BLaER1 treated with 17β-estradiol and CSF1 and Interleukin-3, amounts not matched to agents 10 nM and 100 nM (cell line): ENCODE measurements around the gene PDE2A.

Experiments used
- H3K27ac ChIP-seq, 11 experiments: shearing (Covaris generic); formaldehyde crosslinking; 2 replicates each; pipeline ENCODE4 v1.8.1; 2022
- H3K27me3 ChIP-seq, 11 experiments: shearing (Covaris generic); formaldehyde crosslinking; 2 replicates each; pipeline ENCODE4 v1.8.1; 2022
- H3K36me3 ChIP-seq, 11 experiments: shearing (Covaris generic); formaldehyde crosslinking; 2 replicates each; pipeline ENCODE4 v1.8.1; 2022
- H3K4me1 ChIP-seq, 10 experiments: shearing (Covaris generic); formaldehyde crosslinking; 2 replicates each; pipeline ENCODE4 v1.8.1; 2022
- H3K4me2 ChIP-seq, 11 experiments: shearing (Covaris generic); formaldehyde crosslinking; 2 replicates each; pipeline ENCODE4 v1.8.1; 2022
- H3K4me3 ChIP-seq, 10 experiments: shearing (Covaris generic); formaldehyde crosslinking; 2 replicates each; pipeline ENCODE4 v1.8.1; 2022
- H3K9ac ChIP-seq, 11 experiments: shearing (Covaris generic); formaldehyde crosslinking; 2 replicates each; pipeline ENCODE4 v1.8.1; 2022
- H3K9me3 ChIP-seq, 11 experiments: shearing (Covaris generic); formaldehyde crosslinking; replicated peaks in 1 of 11; 2 replicates each; pipeline ENCODE4 v1.8.1; 2022
- H4K20me1 ChIP-seq, 11 experiments: shearing (Covaris generic); formaldehyde crosslinking; 2 replicates each; pipeline ENCODE4 v1.8.1; 2022
- Cebpa-rat ChIP-seq, 11 experiments: shearing (Covaris generic); IDR thresholded peaks; 2 replicates each; pipeline ENCODE4 v1.8.1; 2022

Gene PDE2A

DNA sequence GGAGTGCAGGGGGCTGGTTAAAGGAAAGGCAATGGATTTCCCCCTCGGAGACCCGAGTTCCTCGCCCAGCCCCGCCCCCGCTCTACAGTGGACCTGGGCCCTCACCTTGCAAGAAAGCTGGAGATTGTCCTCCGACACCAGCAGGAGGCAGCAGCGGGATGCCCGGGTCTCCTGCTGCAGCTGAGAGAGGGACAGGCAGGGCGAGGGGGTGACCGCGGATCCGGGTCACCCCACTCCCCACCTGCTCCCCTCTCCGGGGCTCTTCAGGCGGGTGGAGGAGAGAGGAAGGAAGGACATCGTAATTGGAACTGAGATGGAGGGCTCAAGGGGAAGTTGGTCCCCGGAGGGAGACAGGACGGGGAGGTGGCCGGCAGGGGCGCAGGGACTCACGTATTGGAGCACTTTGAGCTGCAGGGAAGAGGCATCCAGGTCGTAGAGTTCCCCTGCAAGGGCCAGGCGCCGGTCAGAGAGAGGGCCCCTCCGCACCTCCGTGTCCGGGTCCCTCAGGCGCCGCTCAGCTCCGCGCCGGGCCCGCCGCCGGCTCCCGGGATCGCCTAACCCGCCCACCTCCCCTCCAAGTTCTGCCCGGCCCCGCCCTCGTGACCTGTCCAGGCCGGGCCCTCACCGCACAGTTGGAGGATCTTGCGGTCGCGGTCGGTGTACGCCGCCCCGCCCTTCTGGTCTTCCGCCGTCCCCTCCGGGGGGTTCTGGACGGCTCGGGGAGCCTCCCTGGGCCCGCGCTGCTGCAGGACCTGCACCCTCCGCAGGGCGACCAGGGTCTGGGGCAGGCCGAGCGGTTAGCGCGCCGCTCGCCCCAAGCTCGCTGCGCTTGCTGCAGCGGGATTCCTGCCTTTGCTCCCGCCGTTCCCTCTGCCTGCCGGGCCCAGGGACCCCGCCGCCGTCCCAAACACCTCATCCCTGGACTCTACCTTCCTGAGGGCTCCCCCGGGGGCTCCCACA lies 84.1 kb downstream of the PDE2A start:
- peaks cover 35 to 54% (median 48%) of the 10 kb centered on the region in 11 experiments for H3K27me3 ChIP-seq
- TF ChIP-seq Cebpa-rat (IDR thresholded peaks at IDR 0.05) = no peak
- H3K4me2 ChIP-seq = peak overlapping the region; percentile 69 to 98 (median 83)
- no peak overlapping the region for H3K27ac ChIP-seq
- H3K4me3 ChIP-seq = peak overlapping the region; percentile 11 to 67 (median 42); a peak in 18 of 20 replicates
- H3K4me1 ChIP-seq = peaks cover 20 to 56% (median 32%) of the 10 kb centered on the region in 10 experiments
- H3K36me3 ChIP-seq = no peaks in the 10 kb centered on the region
- H3K9me3 ChIP-seq = no peaks in the 10 kb centered on the region
- peaks cover 0 to 55% (median 13%) of the 10 kb centered on the region in 11 experiments; a peak in 10 of 22 replicates for H4K20me1 ChIP-seq
- peak overlapping the region in 6 of 11 experiments; percentile 1 to 55 (median 27); a peak in 8 of 22 replicates for H3K9ac ChIP-seq

DNA sequence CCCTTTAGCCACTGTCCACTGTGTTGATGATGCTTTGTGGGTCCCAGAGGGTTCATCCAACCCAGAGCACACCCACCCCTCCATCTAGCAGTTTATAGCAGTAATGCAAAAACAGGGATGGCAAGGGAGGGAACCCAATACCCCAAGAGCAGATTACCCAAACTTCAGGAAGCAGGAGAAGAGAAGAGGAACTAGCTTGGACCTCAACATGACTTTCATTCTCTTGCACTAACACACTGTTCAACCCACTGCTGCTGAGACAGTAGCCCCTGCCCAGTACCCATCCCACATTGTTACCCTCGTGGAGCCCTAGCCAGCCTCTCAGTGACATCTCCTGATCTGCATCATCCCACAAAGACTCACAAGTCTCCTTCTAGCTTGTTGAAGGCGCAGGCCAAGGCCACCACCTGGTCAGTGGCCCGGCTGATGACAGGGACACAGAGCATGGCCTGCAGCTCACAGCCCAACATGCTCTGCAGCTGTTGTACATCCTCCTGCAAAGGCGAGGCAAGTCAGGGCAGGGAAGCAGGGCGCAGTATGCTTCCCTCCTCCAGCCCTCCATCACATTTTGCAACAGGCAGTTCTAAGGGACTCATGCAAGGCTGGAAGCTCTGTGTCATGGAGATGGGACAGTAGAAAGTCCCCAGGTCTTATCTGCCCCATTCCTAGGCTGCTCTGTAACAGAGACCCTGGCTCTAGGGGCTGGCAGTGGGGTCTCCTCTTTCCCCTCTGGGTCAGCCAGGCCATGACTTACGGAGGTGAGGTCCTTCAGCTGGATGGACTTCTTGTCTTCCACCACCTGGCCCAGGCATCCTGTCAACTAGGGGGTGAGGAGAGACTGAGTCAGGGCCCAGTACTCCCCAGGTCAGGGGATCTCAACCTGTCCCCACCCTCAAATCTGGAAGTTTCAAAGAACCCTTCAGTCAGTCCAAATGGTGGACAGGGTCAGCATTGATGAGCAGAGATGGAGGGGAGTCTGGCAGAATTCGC lies 85.5 kb downstream of the PDE2A start:
- Histone ChIP-seq H3K4me1 (peaks cover 27 to 63% (median 39%) of the 10 kb centered on the region in 10 experiments), H3K9me3 (no peaks in the 10 kb centered on the region), H3K4me2 (peak overlapping the region in 5 of 11 experiments; percentile 34 to 98 (median 72); a peak in 10 of 22 replicates), H3K27me3 (peaks cover 35 to 67% (median 58%) of the 10 kb centered on the region in 11 experiments), H4K20me1 (peaks cover 0 to 53% (median 13%) of the 10 kb centered on the region in 11 experiments; a peak in 10 of 22 replicates), H3K36me3 (no peaks in the 10 kb centered on the region), H3K4me3 (no peak overlapping the region), H3K9ac (no peak overlapping the region), H3K27ac (no peak overlapping the region)
- no peak for TF ChIP-seq Cebpa-rat (IDR thresholded peaks at IDR 0.05)

DNA sequence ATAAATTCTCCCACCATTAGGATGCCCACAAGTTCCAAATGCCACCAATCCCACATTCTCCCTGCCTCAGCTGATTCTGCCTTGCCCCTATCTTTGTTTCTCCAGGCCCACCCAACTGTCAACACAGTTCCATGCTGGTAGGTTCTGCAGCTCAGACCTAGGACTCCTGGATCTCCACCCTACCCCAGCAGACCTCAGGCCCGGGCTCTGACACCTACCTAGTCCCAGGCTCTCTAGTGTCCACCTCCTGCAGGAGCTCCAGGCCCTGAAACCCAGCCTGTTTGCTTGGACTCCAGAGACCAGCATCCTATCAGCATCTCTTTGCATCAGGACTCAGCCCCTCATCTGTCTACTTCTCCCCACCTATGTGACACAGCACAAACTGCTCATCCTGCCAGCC lies 86.5 kb downstream of the PDE2A start:
- Histone ChIP-seq H3K4me1 (peaks cover 27 to 67% (median 39%) of the 10 kb centered on the region in 10 experiments), H3K9ac (no peak overlapping the region), H3K27me3 (peaks cover 35 to 67% (median 58%) of the 10 kb centered on the region in 11 experiments), H4K20me1 (peaks cover 0 to 47% (median 13%) of the 10 kb centered on the region in 11 experiments; a peak in 10 of 22 replicates), H3K36me3 (no peaks in the 10 kb centered on the region), H3K9me3 (no peaks in the 10 kb centered on the region), H3K4me2 (peak overlapping the region in 3 of 11 experiments; percentile 93 to 98 (median 94); a peak in 5 of 22 replicates), H3K4me3 (no peak overlapping the region), H3K27ac (no peak overlapping the region)
- no peak for TF ChIP-seq Cebpa-rat (IDR thresholded peaks at IDR 0.05)

DNA sequence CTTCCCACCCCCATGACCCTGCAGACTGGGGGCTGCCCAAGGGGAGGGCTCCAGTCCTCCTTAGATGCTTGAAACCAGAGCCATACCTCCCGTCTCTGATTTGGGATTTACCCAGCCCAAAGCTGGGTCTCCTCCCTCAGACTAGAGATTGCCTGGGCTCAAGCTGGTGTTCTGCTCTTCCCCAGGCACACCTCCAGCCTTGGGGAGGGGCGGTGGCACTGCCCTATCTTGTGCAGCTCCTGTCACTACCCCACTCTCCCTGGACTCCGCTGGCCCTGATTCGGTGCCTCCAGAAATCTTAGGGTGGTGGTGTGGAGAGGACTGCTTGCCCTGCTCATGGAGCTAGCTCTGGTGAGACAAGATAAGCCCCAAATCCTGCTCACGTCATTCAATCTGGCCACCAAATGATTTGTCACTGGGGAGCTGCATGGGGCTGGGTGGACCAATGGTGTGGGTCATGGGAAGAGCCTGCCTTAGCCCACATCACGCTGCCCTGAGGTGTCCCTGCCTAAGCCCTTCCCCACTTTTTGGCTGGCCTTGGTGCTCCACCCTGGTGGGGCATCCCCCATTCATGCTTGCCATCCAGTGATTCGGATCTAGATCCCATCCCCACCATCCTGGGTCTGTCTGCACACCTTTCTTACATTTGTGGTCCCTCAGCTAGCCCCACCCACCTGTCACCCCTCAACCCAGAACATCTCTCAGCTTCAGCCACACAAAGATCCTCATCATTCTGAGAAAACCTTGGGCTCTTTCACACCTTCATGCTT lies 87.7 kb downstream of the PDE2A start:
- Histone ChIP-seq H3K27me3 (peaks cover 27 to 55% (median 48%) of the 10 kb centered on the region in 11 experiments), H3K9ac (peak overlapping the region in 2 of 11 experiments; percentile 11 to 51; a peak in 1 of 22 replicates), H3K9me3 (no peaks in the 10 kb centered on the region), H3K4me3 (0 out of 20 replicates have a peak overlapping the region, but pooled peaks of 1 of the 10 experiments have one; percentile 47), H3K36me3 (no peaks in the 10 kb centered on the region; a peak in 1 of 22 replicates), H3K4me2 (peak overlapping the region in 8 of 11 experiments; percentile 89 to 98 (median 94); a peak in 9 of 22 replicates), H3K4me1 (peaks cover 34 to 79% (median 45%) of the 10 kb centered on the region in 10 experiments), H4K20me1 (peaks cover 0 to 46% (median 13%) of the 10 kb centered on the region in 11 experiments; a peak in 9 of 22 replicates), H3K27ac (no peak overlapping the region)
- TF ChIP-seq Cebpa-rat (IDR thresholded peaks at IDR 0.05) = no peak

DNA sequence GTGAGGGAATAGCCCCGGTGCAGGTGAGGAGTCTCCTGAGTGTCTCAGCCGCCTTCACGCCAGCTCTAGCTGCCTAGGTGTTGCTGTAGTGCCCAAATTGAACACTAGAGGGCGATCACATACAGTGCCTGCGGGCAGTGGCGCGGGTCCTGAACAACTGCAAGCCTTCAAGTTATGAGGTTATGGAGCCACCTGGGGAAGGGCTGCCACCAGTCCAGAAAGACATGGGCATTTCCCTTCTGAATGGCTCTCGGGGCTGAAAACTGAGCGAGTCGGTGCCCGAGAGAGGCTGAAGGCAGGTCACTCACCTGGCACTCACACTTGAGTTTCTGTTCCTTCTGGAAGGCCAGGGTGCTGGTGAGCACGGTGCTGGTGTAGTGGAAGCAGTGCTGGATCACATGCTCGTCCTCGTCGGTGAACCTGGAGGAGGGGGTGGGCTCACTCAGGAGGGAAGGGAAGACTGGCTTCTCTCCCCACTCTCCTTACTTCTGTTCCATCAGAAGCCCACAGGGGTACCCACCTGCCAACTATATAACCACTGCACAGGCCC lies 88.4 kb downstream of the PDE2A start:
- H3K9me3 ChIP-seq = no peaks in the 10 kb centered on the region
- no peaks in the 10 kb centered on the region; a peak in 1 of 22 replicates for H3K36me3 ChIP-seq
- peaks cover 41 to 85% (median 52%) of the 10 kb centered on the region in 10 experiments for H3K4me1 ChIP-seq
- 0 out of 22 replicates have a peak overlapping the region, but pooled peaks of 1 of the 11 experiments have one; percentile 55 for H3K27ac ChIP-seq
- no peak for TF ChIP-seq Cebpa-rat (IDR thresholded peaks at IDR 0.05)
- peak overlapping the region in 8 of 10 experiments; percentile 30 to 63 (median 51); a peak in 12 of 20 replicates for H3K4me3 ChIP-seq
- peak overlapping the region in 4 of 11 experiments; percentile 19 to 54 (median 48); a peak in 5 of 22 replicates for H3K9ac ChIP-seq
- peaks cover 21 to 48% (median 42%) of the 10 kb centered on the region in 11 experiments for H3K27me3 ChIP-seq
- H3K4me2 ChIP-seq = peak overlapping the region; percentile 77 to 98 (median 93)
- peaks cover 0 to 42% (median 13%) of the 10 kb centered on the region in 11 experiments; a peak in 9 of 22 replicates for H4K20me1 ChIP-seq

DNA sequence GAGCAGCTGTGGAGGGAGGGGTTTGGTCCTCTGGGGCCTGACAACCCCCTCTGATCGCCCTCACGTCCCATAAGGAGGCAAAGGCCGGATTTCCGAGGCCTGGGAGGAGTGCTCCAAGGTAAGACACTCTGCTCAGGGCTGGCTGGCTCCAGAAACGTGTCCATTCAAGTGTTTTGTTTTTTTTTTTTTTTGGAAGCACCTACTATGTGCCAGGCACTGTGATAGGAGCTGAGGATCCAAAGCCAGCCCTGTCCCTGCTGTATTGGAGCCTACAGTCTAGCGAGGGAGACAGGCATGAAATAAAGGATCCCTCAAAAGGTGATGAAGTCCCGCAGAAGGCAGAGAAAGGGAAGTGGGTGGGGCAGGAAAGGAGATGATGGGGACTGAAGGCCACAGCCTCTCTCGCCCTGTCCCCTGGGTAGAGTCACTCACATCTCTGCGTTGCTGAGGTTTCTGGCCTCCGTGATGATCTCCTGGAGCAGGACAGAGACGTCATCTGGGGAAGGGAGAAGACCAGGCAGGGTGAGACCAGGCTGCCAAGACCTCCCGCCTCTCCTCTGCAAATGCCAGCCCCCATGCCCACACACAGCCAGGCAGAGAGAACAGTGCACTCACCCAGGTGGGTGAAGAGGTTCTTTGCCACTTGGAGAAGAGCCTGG lies 89.2 kb downstream of the PDE2A start:
- Histone ChIP-seq H3K9ac (peak overlapping the region; percentile 7 to 70 (median 42); a peak in 19 of 22 replicates), H3K4me2 (peak overlapping the region; percentile 77 to 98 (median 93)), H3K27ac (peak overlapping the region in 10 of 11 experiments; percentile 31 to 62 (median 51); a peak in 16 of 22 replicates), H3K27me3 (peaks cover 13 to 41% (median 34%) of the 10 kb centered on the region in 11 experiments), H3K4me3 (peak overlapping the region; percentile 5 to 63 (median 51); a peak in 19 of 20 replicates), H3K9me3 (no peaks in the 10 kb centered on the region), H4K20me1 (peaks cover 0 to 35% (median 8%) of the 10 kb centered on the region in 11 experiments; a peak in 7 of 22 replicates), H3K4me1 (peaks cover 43 to 87% (median 53%) of the 10 kb centered on the region in 10 experiments), H3K36me3 (no peaks in the 10 kb centered on the region; a peak in 1 of 22 replicates)
- TF ChIP-seq Cebpa-rat (IDR thresholded peaks at IDR 0.05) = no peak
